VCaP (cell line): ENCODE data around the gene MAN1B1.

ENCODE experiments used
- H3K27ac ChIP-seq: fragments of 450-650 bp; 2 replicates; pipeline ENCODE4 v1.5.1; 2017
- CTCF ChIP-seq: fragments of 450-650 bp; conservative IDR thresholded peaks from 2 replicates; pipeline ENCODE4 v1.5.1; 2017; ENCODE audit warnings: mild to moderate bottlenecking, moderate library complexity

MAN1B1 gene

GRCh38 chr9:137073992-137074399 is 12.8 kb upstream of the MAN1B1 start:
- no peak overlapping the region for H3K27ac ChIP-seq
- TF ChIP-seq CTCF: no peak

DNA sequence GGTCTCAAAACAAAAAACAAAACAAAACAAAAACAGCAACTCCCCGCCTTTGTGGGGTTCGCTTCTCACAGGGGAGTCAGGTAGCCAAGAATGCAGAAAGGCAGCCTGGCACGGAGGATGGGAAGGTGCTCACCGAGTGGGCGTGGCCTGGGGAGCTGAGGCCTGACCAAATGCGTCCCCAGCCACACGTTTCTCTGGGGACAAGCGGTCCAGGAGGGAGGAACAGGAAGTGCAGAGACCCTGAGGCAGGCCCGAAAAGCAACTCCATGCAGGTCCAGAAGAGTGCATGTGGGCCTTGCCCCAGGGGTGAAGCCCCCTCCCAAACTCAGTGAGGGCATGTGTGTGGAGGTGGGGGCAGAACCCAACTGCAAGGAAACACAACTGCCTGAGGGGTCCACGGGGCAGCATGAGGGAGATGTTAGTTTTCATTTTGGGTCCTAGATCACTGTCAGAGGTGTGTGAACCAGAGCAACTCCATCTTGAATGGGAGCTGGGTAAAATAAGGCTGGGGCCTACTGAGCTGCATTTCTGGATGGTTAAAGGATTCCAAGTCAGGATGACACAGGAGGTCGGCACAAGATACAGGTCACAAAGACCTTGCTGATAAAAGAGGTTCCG is 12.0 kb upstream of the MAN1B1 start:
- H3K27ac ChIP-seq: no peak overlapping the region
- no peak for TF ChIP-seq CTCF

GRCh38 chr9:137075275-137075775 is 11.5 kb upstream of the MAN1B1 start:
- TF ChIP-seq CTCF: no peak
- no peak overlapping the region for H3K27ac ChIP-seq

DNA sequence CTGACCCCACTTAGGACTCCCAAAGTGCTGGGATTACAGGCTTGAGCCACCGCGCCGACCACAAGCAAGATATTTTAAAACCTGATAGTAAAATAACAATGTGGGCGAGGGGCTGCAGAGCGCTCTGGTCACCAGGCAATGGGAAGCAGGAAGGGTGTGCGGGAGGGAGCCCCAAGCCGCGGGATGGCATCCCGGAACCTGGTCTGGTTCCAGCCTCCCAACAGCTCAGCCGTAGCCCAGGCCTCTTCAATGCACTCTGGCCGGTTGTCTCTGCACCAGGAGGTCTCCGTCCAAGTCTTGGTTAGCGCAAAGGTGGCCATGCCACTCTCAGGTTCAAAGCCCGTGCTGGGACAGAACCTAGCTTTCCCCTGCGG is 10.2 kb upstream of the MAN1B1 start:
- TF ChIP-seq CTCF: no peak
- peak overlapping the region; percentile 100 for H3K27ac ChIP-seq

DNA sequence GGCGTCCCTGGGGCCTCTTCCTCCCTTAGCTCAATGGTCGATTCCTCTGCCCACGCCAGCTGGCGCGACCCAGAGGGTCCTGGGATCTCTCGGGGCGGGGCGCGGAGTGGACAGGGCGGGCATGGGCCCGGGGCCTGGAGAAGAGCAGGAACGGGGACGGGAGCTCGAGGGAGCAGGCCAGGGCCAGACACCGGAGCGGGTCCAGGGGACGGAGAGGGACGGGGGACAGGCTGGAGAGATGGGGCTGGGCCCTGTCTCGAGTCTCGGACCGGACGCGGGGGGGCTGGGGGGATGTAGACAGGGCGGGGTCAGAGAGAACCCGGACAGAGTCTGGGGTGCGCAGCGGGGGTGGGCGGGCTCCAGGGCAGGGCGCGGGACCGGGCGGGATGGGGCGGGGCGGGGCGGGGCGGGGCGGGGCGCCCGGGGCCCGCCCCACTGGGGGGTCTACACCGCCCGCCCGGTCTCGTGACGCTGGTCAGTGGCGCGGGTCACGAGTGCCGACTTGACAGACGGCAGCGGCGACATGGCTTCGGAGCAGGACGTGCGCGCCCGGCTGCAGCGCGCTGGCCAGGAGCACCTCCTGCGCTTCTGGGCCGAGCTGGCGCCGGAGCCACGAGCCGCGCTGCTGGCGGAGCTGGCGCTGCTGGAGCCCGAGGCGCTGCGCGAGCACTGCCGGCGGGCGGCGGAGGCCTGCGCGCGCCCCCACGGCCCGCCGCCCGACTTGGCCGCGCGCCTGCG is 9.6 kb upstream of the MAN1B1 start, which contains the start of gene UAP1L1:
UAP1L1 (plus strand) TSS at position 508 of the 738 bp plus-strand sequence; CDS start at position 524, 16 bp downstream.
- peak within 1 kb of the TSS; percentile 100 for H3K27ac ChIP-seq
- no peak for TF ChIP-seq CTCF

- no peak for TF ChIP-seq CTCF
- H3K27ac ChIP-seq: peak overlapping the region; percentile 100
Observed at GRCh38 chr9:137077758-137078693, 8.8 kb upstream of the MAN1B1 start.
